HG02884 (cell line): ENCODE results near the gene LRIG3.

Source experiments
- ATAC-seq: cut with Tn5 transposase; IDR thresholded peaks from one replicate; pipeline ENCODE4 v1.9.1; 2021; ENCODE audit warnings: mild to moderate bottlenecking, moderate library complexity; ENCODE audit not compliant: unreplicated experiment

LRIG3 gene

DNA sequence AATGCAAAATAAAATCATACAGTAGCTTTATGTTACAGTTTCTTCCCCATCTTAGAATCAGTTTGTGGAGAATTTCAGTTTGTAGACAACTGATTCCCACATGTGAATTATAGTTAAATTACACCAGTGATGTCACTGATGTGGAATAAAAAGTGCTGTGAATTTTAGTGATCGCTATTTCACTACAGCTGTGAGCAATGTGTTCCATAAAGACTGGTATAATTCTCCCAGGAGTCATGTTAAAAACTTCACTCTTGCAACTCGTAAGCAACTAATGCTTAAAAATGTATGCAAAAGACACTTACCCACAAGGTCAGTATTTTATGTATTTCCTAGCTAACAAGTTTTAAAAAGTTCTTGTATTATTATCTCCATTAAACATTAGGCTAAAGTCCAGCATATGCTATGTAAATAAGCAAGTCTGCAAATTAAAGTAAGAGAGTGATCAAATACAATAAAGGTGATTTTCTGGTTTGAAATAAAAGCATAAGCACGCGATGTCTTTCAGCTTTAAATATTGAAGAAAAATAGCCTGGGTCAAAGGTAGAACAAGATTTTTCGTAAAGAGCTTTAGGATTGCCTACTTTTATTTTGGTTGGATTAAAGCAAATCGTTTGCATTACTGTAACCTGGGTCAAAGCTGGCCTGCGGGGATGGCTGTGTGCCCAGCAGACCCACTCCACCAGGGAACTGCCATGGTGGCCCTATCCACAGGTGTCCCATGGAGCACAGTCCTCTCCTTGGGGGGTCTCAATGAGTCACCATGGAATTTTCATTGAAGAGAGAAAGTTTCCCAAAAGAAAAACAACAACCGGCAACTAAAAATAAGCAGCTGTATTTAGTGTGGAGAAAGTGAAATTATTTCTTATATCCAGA is 12.7 kb upstream of the LRIG3 start:
- ATAC-seq, result no peak

DNA sequence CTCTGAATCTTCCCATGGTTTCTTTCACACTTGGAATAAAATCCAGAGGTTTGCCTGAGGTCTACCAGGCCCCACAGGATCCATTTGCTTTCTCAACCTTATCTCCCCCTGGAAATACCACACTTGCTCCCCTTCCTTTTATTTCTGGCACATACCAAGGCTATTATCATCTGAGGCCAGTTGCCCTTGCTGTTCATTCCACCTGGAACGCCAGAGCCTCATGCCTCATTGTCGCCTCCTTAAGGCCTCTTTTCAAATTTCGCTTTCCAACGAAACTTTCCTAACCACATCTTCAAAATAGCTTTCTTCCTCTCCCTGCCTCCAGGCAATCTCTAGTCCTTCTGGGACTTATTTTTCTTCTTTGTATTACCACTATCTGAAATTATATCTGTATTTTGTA is 11.2 kb upstream of the LRIG3 start:
- no peak for ATAC-seq

DNA sequence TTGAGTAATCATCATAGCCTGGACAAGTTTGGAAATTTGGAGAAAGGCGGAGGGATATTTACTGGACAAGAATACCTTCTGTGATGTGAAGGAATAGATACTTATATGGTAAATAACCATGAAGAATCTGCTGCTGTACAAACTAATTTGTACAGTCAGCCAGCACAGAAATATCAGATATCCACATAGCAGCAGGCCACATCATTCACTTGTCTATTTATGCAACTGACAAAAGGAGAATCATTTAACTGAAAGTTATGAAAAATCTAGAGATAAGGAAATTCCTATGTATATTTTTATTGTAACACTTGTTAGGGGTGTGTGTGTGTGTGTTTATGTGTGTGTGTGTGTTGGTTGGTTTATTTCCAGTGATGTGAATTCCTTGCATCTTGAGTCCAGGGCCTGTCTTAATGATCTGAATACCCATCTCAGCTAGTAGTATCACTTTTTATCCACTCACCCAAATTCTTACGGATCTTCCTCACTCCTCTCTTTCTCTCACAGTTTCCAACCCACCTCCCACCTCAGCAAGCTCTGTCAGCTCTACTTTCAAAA is 10.5 kb upstream of the LRIG3 start:
- no peak for ATAC-seq

DNA sequence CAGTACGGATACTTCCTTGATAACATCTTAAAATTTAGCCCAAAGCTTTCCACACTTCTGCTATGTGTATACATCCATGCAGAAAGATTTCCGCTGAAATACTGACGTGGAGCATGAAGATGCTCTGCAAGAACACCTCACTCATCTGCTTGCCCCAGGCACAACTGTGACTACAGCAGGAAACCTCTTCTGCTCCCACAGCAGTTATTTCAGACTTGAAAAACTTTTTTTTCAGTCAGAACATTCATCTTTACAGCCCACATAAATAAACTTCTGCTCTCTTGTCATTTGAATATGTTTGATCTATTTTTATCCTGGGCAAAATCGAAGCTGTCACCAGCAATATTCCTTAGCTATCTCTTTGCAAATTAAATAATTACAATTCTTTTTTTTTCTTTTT is 6.8 kb upstream of the LRIG3 start:
- ATAC-seq, result no peak

DNA sequence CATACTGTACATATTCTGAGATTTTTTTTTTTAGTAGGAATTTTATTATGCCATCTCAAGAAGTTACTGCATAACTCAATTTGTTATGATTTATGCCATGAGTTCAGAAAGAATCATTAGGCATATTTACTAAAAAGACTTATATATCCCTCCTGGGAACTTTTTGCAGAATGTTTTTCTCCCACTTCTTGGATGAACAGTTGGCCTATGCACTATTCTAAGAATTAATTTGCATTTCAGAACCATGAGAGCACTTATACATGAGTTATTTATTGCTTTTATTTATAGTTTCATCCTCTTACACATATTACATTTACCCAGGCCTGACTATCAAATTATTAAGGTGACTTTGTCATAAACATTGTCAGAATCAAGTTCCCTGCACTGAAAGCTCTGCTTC is 6.3 kb upstream of the LRIG3 start:
- ATAC-seq, result no peak

DNA sequence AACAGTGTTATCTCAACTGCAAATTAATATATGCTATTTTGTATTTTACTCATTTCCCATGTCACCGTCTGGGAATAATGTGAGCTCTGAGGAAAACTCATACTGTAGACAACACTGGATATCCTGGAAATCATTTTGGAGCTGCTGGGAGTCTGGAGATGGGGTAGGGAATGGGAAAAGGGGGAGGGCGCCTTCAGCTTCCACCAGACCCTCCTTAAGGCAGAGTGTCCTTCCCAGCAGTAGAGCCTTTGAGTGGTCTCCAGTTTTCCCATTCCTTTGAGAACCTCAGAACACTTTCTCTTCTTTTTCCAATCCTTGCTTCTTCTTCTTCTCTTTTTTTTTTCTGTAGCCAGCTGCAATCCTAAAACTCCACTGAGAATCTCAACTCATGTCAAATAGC is 5.4 kb upstream of the LRIG3 start:
- no peak for ATAC-seq

DNA sequence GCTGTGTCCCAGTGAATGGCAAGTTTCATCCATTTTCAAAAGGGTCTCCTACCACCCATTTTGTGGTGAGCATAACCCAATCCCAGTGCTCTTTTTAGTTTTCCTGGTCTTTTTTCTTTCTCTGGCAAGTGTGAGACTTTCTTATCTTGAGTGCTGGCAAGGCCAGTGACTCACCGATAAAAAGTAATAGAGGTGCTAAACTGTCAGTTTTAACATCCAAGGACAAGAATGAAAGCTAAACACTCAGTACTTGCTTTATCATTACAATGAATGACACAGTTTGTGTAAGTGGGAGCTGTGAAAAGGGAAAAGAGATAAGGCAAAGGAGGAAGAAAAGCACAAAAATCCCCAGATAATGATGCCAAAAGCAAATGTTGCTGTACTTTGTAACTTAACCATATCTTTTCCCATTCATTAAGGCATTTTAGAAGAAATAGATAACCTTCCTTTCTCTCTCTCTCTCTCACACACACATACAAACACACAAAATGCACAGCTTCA is 4.9 kb upstream of the LRIG3 start:
- ATAC-seq, result no peak

DNA sequence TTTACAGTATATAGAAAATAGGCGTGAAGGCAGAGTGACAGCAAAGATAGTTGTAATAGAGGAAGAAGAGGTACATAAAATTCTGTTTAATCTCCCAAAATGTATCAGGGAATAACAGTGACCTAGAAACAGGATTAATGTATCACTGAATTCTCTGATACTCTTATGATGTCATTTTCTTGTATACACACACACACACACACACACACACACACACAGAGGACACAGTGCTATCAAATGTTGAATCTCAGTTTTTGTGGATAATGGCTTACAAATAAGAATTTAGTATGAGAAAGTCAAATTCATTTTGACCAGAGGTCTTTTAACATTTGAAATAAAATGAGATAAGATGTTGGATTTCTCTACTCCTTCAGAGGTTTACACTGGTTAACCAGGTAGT is 4.3 kb upstream of the LRIG3 start:
- ATAC-seq, result no peak

DNA sequence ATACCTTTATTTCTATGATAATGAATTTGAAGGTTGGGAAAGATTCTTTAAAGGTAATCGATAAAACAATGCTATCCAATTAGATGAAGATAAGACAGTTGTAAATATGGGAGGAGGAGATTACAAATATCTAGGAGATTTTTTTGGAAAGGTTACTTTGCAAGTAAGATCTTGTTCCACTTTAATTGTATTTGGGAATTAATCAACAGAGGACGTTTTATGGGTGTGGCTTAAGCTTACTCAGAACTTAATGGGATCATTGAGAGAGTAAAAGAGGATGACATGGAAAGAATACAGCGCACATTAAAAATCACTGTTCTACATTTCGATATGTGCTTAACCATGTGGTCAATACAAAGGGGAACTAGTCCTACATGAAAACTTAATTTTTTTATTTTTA is 3.5 kb upstream of the LRIG3 start:
- no peak for ATAC-seq

DNA sequence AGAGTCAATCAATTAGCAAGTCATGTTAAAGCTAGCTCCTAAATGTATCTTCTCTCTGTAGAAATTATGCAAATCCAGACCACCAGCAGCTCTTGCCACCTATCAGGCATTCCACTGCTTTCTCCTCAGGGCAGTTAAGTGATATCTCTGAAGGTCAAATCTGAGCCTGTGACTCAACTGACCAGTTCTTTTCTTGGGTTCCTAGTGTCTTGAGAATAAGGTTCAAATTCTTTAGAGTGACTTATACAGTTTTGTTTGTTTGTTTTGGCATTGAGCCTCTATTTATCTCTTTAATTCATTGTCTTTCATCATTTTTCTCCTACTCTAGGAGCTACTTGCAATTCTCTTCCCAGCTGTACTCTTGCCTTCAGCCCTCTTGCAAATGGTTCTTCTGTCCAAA is 2.5 kb upstream of the LRIG3 start:
- ATAC-seq, result no peak

DNA sequence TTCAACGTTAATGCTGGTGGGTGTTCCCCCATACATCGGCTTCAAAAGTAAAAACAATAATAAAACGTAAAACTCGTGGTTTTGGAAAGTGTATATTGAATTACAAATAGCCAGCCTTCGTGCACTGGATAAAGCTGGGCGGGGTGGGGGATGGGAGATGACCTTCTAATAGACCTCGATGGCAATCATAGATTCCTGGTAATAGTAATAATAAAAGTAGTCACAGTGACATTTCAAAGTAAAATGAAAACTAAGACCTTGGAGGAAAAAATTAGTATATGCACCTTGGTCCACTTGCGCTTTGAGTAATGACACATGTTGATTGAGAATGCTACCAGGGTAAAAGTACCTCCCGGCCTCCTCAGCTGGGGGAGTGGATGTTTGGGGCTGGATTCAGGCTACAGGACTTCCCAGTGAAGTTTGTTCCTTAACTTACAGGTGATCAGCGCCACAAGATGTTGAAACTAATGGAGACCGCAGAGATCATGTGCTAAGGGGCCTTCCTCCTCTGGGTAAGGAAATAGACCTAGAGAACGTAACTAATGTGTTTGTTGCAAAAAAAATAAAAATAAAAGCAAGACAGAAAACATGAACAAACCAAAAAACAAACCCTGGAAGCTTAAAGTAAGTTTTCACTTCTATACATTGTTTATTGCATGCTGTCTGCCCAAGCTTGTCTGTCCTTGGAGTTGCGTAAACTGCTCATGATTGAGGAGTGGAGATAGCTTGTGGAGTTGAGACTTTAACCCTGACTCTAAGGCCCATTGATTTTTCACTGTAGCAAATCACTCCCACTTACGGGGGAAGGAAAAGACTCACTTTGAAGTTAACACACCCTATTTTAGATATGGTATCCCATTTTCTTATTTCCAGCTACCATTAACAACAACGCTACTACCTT is 907 bp upstream of the LRIG3 start:
- no peak for ATAC-seq

DNA sequence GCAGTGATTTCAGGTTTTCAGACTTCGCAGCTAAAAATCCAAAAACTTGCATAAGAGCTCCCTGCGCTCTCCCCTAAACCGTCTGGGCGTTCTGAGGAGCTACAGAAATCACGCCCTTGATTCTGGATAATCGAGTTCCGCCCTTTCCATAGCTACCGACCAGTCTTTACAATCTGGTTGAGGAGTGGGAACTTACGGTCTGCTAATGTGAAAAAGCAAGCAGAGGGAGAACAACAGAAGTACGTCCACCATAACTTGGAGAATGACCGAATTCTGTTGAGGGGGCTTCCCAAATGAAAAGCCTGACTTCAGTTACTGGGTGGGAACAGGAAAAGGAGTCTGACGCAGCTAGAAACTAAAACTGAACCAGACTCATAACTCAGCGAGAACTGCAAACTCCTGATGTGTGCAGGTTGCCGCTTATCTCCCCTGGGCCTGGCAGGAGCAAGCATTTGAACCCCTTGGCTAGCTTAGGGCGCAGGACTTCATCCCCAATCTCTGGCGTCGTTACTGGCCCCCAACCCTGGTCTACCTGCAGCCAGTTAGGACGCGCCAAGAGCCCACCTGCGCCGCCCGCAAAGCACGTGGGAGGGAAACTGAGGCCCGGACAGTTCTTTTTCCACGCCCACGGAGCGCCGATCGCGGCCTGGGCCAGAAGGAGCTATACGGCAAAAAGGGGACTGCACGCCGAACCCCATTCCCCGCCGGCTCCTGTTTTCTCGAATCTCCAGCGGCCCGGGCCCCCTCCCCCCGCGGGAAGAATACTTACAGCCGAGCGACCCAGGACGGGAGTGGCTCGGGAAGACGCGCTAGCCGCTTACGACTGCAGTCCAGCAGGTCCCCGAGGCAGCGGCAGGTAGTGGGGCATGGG is 838 bp downstream of the LRIG3 start:
- no peak for ATAC-seq

DNA sequence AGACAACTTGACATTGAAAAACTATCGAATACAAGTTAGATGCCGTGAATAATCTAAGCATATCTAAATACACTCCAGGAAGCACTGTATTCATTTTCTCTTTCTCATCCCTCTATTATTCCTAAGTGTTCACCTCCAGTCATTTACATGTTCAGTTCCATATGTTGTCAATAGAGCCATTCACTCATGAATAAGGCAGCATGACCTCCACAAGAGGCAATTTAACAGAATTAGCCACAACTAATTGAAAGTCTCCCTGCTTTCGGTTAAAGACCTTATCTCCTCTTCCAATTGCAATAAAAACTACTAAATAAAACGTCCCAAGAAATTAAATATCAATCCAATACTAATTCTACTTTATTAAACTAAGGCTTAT is 1.8 kb downstream of the LRIG3 start:
- no peak for ATAC-seq

DNA sequence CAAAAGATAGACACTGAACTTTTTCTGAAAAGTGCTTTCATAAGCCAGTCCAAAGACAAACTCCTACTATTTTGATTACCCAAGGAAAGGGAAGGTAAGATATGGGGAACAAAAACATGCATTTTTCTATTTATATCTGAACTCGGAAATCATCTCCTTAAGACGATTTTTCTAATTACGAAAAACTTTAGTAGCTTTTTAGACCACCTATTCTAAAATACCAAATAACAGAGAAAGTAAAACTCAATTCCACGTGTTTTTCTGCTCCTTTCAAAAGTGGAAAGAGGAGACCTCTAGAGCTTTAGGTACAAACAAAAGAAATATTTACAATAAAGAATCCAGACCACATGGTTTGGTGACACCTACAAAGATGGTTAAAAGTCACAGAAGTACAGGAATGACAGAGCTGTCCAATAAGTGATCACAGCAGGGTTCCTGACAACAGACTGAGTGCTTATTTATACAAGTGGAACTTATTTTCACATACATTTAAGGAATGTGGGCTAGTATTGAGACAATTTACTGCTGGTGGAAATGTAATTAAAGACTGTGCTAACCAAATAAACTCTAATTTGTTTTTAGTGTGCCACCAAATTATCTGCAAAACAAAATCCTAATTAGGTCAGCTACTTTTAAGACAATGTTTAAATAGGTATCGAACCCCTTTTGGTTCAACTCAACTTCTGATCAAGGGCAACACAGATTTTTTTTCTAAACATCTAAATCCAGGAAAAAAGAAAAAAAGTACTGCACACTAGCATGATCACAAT is 2.4 kb downstream of the LRIG3 start:
- no peak for ATAC-seq

DNA sequence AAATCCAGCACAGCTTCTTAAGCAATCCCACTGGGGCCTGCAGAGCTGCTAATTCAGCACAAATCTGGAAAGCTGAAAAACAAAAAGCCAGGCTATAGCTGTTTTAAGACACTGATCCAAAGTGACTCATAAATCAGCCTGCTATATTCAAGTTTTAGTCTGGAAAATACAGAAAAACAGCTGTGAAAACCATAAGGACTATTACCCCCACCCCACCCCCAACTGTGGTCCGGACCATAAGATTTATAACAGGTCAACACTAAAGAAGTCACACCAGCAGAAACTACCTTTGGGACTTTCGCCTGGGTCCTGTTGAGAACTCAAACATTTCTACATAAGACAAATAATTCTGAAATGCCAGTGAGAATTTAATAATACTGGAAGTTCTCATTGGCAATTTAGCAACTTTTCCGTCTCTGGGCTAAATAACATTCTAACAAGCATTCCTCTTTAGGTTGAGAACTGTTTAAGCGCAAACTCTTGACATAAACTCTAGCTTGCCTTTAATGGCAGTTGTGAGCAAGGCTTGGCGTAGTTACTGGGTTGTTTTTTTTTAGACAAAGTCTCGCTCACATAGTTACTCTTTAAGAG is 3.3 kb downstream of the LRIG3 start:
- no peak for ATAC-seq

DNA sequence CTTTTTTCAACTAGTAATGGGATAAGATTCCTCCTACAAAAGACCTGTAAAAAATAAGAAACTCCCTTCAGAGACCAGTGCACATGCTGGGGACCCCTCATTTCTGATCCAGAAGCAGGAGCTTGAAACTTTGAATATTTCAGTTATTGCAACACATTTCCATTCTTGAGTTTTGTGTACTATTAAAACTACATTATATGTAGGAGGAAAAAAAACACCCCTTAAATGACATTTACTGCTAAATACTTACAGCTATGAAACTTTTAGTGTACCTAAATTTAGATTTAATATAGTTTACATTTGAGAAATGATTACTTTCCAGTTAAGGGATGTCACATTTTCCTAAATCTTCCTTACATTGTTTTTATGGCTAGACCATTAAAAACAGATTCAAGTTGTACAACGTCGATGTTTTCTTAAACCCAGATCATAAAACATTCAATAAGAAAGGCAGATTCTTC is 4.1 kb downstream of the LRIG3 start:
- ATAC-seq, result no peak

DNA sequence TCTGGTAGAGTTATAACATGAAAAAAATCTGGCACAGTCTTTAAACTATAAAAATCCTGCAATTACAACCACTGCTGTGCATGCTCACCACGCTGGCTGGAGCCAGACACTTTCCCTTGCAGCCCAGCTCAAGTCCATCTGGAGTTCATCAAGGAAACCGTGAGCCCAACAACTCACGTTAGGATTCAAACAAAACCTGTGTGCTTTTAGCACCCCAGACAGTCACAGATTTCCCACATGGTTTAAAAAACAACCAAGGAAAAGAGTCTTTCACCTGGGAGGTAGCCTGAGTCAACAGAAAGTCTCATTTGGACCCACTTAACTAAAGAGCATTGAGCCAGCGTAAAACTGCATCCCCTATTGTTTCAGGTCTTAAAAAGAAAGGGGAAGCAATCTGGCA is 4.7 kb downstream of the LRIG3 start:
- no peak for ATAC-seq

DNA sequence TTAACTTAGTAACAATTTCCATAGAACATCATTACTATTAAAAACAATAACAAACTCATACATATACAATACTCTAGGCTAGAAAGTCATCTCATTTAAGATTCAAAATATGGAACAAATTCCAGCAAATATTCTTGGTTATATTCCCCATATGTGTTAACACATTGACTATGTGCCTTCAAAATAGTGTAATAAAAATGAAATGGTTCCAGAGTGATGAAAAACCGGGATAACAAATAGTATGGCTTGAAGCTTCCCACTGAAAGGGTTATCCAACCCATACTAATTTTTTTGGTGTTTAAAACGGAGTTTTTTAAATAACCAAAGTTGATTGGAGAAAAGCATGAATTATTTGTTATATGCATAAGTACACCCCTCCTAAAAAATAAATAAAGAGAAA is 5.3 kb downstream of the LRIG3 start:
- no peak for ATAC-seq

DNA sequence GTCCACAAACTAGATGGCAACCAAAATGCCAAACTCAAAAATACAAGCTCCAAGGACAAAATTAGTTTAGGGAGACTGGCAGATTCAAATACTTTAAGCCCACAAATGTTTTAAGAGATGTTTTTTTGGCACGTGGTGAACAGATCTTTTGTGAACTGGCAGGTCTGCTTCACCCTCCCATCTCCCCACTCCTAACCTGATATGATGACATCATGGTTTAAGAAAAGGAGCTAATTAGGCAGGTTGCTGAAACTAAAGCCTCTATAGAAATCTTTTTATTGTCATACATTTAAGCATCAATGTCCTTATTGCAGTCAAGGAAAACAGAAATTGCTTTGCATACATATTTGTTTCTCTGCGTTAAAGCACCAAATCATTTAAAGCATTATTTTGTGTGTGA is 5.8 kb downstream of the LRIG3 start:
- ATAC-seq, result no peak
